HepG2 (cell line): ENCODE measurements around the gene CTIF. TPM values are rescaled to one million over a fixed set of nuclear protein-coding genes. Genes with fewer than 3 reads are reported as not detected.

ENCODE experiments used
- FOXO4 ChIP-seq: sonication (generic); formaldehyde crosslinking; conservative IDR thresholded peaks from 2 replicates; pipeline ENCODE4 v1.8.1; 2023; ENCODE audit warnings: missing genetic modification reagents
- HNRNPH1 ChIP-seq: fragments of 200-400 bp; formaldehyde crosslinking; optimal IDR thresholded peaks from 2 replicates; pipeline ENCODE3; 2017; ENCODE audit warnings: mild to moderate bottlenecking, low read depth, low read length
- NFE2L1 ChIP-seq: sonication (generic); formaldehyde crosslinking; IDR thresholded peaks from 2 replicates; pipeline ENCODE4 v1.4.0; 2020; ENCODE audit warnings: missing genetic modification reagents, mild to moderate bottlenecking, borderline replicate concordance
- PCBP1 ChIP-seq: fragments of 200-400 bp; formaldehyde crosslinking; IDR thresholded peaks from 2 replicates; pipeline ENCODE4 v1.6.1; 2017; ENCODE audit warnings: mild to moderate bottlenecking, low read depth, low read length, borderline replicate concordance
- RFX1 ChIP-seq: fragments of 450-650 bp; IDR thresholded peaks from 2 replicates; pipeline ENCODE4 v1.6.1; 2017
- SNAI1 ChIP-seq: sonication (generic); formaldehyde crosslinking; IDR thresholded peaks from 2 replicates; pipeline ENCODE4 v1.5.0; 2020; ENCODE audit warnings: mild to moderate bottlenecking, missing genetic modification reagents, borderline replicate concordance
- THYN1 ChIP-seq: sonication (generic); formaldehyde crosslinking; IDR thresholded peaks from 2 replicates; pipeline ENCODE4 v1.8.1; 2023; ENCODE audit warnings: low read depth, mild to moderate bottlenecking, moderate library complexity, missing genetic modification reagents, borderline replicate concordance
- ZFP82 ChIP-seq: sonication (generic); formaldehyde crosslinking; IDR thresholded peaks from 2 replicates; pipeline ENCODE4 v1.5.1; 2020; ENCODE audit warnings: mild to moderate bottlenecking, missing genetic modification reagents, borderline replicate concordance
- ZNF362 ChIP-seq: sonication (generic); formaldehyde crosslinking; IDR thresholded peaks from 2 replicates; pipeline ENCODE4 v1.4.0; 2020; ENCODE audit warnings: missing genetic modification reagents, mild to moderate bottlenecking, borderline replicate concordance
- ZNF513 ChIP-seq: sonication (generic); formaldehyde crosslinking; conservative IDR thresholded peaks from 2 replicates; pipeline ENCODE4 v1.5.0; 2020; ENCODE audit warnings: missing genetic modification reagents
- ZNF577 ChIP-seq: sonication (generic); formaldehyde crosslinking; IDR thresholded peaks from 2 replicates; pipeline ENCODE4 v1.4.0; 2020; ENCODE audit warnings: mild to moderate bottlenecking, low read depth, missing genetic modification reagents, borderline replicate concordance
- polyA plus RNA-seq, 8 experiments: library from polyadenylated mRNA; depleted of rRNA in 3 of 8; stranded (reverse) in 7 of 8; unstranded in 1 of 8; fragments of >200 nt; fragmentation: Illumina TruSeq in 4 of 8; extraction: Trizol in 4 of 8; gene quantifications; 2 replicates each; pipeline versions ENCODE4 v1.2.1 to v1.2.3, GENCODE V29; 2011 to 2016; ENCODE audit warnings: low read depth in 4 of 8, missing spikeins in 1 of 8, mixed read lengths in 1 of 8; ENCODE audit not compliant: insufficient read depth in 1 of 8
- total RNA-seq, 5 experiments: library from RNA; depleted of rRNA; stranded (reverse); fragments of >200 nt; fragmentation: Illumina TruSeq; extraction: Trizol; gene quantifications; 2 replicates each; pipeline ENCODE4 v1.2.3, GENCODE V29; 2016; ENCODE audit warnings: low read depth in 1 of 5

CTIF gene
- total and polyA plus RNA-seq, 2 of the 13 experiments (the other 11 are each of a cell fraction or from before 2014, with no cell fraction given), result 18.2 to 28.0 TPM

GRCh38 chr18:48637081-48637990, 98.5 kb downstream of the CTIF start (continued):
- no peak for TF ChIP-seq PCBP1
- no peak for TF ChIP-seq RFX1
- no peak for TF ChIP-seq THYN1 (CRISPR knock-in tag)
- no peak for TF ChIP-seq ZFP82 (CRISPR knock-in tag)
- no peak for TF ChIP-seq ZNF513 (CRISPR knock-in tag)
- TF ChIP-seq FOXO4, result no peak
- TF ChIP-seq SNAI1 (CRISPR knock-in tag), result no peak
- no peak for TF ChIP-seq ZNF362 (CRISPR knock-in tag)
- no peak for TF ChIP-seq HNRNPH1
- TF ChIP-seq ZNF577 (CRISPR knock-in tag), result no peak
- TF ChIP-seq NFE2L1, result no peak
